Activated CD4-positive, alpha-beta T cell treated with anti-CD3 and anti-CD28 coated beads, Interleukin-2, amount 50 U/mL, for 48 hours (primary cell): ENCODE measurements around the gene PIP4K2C.
"Not testable (repeated sequence)": the region's sequence is repeated elsewhere in the genome, so short reads cannot be mapped to it uniquely, and the experiment has no call there.

Experiments
- DNase-seq, 2 experiments: peaks; one replicate each; pipeline ENCODE4 v3.0.0-alpha.2; 2020

Gene PIP4K2C

DNA sequence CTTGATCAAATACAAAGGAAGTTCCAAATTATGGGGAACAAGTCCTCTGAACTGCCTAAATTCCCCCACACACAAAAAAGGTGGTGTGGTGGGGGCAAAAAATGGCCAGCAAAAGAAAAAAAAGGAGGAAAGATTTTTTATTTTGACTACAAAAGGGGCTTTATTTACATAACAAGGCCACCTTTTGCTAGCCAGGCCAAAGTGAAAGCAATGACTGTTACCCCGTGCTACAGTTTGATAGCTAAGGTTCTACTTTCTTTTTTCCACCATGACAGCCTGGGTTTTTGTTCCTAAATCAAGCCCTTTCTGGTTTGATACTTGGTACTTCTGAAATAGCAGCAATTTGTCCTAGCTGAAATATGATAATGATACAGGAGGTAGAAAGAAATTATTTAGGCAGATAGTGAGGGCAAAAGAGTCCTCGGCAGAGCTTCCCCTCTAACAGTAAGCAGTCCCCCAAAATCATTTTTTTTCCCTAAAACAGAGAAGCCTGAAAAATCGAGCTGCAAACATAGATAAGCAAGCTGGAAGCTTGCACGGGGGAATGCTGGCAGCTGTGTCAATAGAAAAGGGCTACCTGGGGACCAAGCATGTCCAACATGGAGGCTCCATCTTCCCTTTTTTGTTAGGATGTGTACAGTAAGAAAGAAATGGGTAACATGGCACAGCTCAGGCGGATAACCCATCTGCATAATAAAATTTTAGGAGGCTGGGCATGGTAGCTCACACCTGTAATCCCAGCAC lies 50.9 kb downstream of the PIP4K2C start:
- no peak for DNase-seq

DNA sequence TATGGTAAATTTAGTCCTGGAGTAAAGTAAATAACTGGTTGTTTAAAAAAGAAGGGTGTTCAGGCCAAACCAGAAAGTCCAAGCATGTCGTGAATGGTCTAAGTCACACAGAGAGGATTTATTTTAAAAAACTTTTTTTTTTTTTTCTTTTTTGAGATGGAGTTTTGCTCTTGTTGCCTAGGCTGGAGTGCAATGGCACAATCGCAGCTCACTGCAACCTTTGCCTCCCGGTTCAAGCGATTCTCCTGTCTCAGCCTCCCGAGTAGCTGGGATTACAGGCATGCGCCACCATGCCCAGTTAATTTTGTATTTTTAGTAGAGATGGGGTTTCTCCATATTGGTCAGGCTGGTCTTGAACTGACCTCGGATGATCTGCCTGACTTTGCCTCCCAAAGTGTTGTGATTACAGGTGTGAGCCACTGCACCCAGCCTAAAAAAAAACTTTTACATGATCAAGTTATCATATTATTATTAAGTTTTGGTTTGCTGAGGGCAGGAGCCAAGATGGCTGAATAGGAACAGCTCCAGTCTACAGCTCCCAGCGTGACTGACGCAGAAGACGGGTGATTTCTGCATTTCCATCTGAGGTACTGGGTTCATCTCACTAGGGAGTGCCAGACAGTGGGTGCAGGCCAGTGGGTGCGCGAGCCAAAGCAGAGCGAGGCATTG lies 55.1 kb downstream of the PIP4K2C start:
- DNase-seq = not testable (repeated sequence)

DNA sequence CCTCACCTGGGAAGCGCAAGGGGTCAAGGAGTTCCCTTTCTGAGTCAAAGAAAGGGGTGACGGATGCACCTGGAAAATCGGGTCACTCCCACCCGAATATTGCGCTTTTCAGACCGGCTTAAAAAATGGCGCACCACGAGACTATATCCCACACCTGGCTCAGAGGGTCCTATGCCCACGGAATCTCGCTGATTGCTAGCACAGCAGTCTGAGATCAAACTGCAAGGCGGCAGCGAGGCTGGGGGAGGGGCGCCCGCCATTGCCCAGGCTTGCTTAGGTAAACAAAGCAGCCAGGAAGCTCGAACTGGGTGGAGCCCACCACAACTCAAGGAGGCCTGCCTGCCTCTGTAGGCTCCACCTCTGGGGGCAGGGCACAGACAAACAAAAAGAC lies 55.7 kb downstream of the PIP4K2C start:
- DNase-seq = not testable (repeated sequence)
